SH-SY5Y (cell line): ENCODE data around the gene ZDHHC11B.

Experiments used
- GATA2 ChIP-seq: IDR thresholded peaks from 2 replicates; pipeline ENCODE4 v1.6.1; 2011; ENCODE audit warnings: mild to moderate bottlenecking, low read depth, low read length
- GATA3 ChIP-seq: IDR thresholded peaks from 2 replicates; pipeline ENCODE4 v1.6.1; 2011; ENCODE audit warnings: low read depth, mild to moderate bottlenecking, low read length, moderate library complexity

DNA sequence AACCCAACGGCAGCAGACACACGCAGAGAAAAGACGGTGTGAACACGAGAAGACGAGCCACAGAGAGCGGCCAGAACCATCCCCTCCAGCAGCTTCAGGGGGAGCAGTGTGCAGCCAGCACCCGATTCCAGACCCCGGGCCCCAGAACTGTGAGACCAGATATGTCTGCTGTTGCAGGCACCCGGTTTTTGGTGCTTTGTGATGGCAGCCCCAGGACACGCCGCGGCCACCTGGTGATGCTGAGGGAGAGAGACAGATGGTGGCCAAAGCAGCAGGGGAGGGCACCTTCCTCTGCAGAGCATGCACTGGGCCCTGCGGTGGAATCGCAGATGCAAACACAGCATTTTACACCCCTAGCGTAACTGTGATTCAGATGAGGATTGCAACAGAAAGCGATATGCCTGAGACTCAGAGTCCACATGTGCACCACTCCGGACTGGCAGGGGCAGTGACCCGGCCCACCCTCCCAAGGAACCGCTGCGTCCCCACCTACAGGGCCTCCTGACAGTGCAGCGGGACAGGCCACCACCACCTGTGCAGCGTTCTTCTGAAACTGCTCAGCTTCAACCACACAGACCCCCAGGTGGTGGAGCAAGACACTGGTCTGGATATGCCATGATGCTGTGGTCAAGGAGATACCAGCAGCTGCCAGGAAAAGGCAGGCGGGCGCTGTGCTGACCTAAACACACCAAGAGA, 24.0 kb downstream of the ZDHHC11B start:
- TF ChIP-seq GATA2 (no peak), GATA3 (no peak)
